PFSK-1 (cell line): ENCODE measurements around the gene FAXDC2. TPM values are rescaled to one million over a fixed set of nuclear protein-coding genes. Genes with fewer than 3 reads are reported as not detected.

Experiments
- FOXP2 ChIP-seq: optimal IDR thresholded peaks from 2 replicates; pipeline ENCODE3; 2011; ENCODE audit warnings: borderline replicate concordance, control low read depth, inconsistent platforms; ENCODE audit not compliant: insufficient read depth; ENCODE audit errors: extremely low read length, extremely low read depth
- POLR2AphosphoS5 ChIP-seq: IDR thresholded peaks from 2 replicates; pipeline ENCODE4 v1.6.1; 2012; ENCODE audit warnings: low read depth, mild to moderate bottlenecking, control low read depth, low read length, moderate library complexity
- REST ChIP-seq, 2 experiments: IDR thresholded peaks; 2 replicates each; pipeline versions ENCODE4 v1.6.1 to v1.8.0; 2011 to 2012; ENCODE audit warnings: low read depth in 2 of 2, low read length in 2 of 2, control low read depth in 1 of 2, inconsistent platforms in 1 of 2, mild to moderate bottlenecking in 1 of 2, moderate library complexity in 1 of 2; ENCODE audit not compliant: insufficient read depth in 1 of 2
- SIN3A ChIP-seq: IDR thresholded peaks from 2 replicates; pipeline ENCODE4 v1.6.1; 2012; ENCODE audit warnings: mild to moderate bottlenecking, low read length, moderate library complexity, borderline replicate concordance; ENCODE audit not compliant: insufficient read depth
- TAF1 ChIP-seq: IDR thresholded peaks from 2 replicates; pipeline ENCODE4 v1.6.1; 2012; ENCODE audit warnings: low read length, control low read depth, borderline replicate concordance; ENCODE audit not compliant: insufficient read depth
- polyA plus RNA-seq: library from polyadenylated mRNA; unstranded; fragments of >200 nt; gene quantifications from one replicate; pipeline ENCODE4 v1.2.1, GENCODE V29; 2012; ENCODE audit warnings: low read depth, missing spikeins; ENCODE audit not compliant: insufficient read length

Gene FAXDC2
- 1.8 TPM for polyA plus RNA-seq

- TF ChIP-seq FOXP2 (no peak), POLR2AphosphoS5 (no peak), SIN3A (no peak), REST (IDR thresholded peaks at IDR 0.05; ENCODE audit: insufficient read depth in 1 of 2, low read depth in 2 of 2, low read length in 2 of 2) (no peak), TAF1 (no peak)
Observed at GRCh38 chr5:154850255-154851062, at the start of gene FAXDC2. FAXDC2 (minus strand) TSS chr5:154850603; CDS start chr5:154838178, 12,425 bp downstream.

GRCh38 chr5:154900066-154900465, 49.7 kb upstream of the FAXDC2 start:
- no peak for TF ChIP-seq TAF1
- TF ChIP-seq SIN3A: no peak
- no peak for TF ChIP-seq REST (IDR thresholded peaks at IDR 0.05; ENCODE audit: insufficient read depth in 1 of 2, low read depth in 2 of 2, low read length in 2 of 2)
- TF ChIP-seq FOXP2: no peak
- no peak for TF ChIP-seq POLR2AphosphoS5

GRCh38 chr5:154899151-154899816, 48.9 kb upstream of the FAXDC2 start:
- TF ChIP-seq REST (IDR thresholded peaks at IDR 0.05; ENCODE audit: insufficient read depth in 1 of 2, low read depth in 2 of 2, low read length in 2 of 2) (no peak), TAF1 (no peak), SIN3A (no peak), FOXP2 (no peak), POLR2AphosphoS5 (no peak)

GRCh38 chr5:154898210-154898609, 47.8 kb upstream of the FAXDC2 start:
- no peak for TF ChIP-seq TAF1
- no peak for TF ChIP-seq POLR2AphosphoS5

GRCh38 chr5:154896562-154897165, 46.3 kb upstream of the FAXDC2 start:
- no peak for TF ChIP-seq SIN3A
- TF ChIP-seq FOXP2: no peak
- no peak for TF ChIP-seq TAF1
- TF ChIP-seq REST (IDR thresholded peaks at IDR 0.05; ENCODE audit: insufficient read depth in 1 of 2, low read depth in 2 of 2, low read length in 2 of 2): no peak
